Astrocyte (in vitro differentiated cells and primary cell): ENCODE results near the gene KANK4.

Source experiments
- EZH2 ChIP-seq: IDR thresholded peaks from 2 replicates; pipeline ENCODE4 v1.6.1; 2012; ENCODE audit warnings: mild to moderate bottlenecking, low read length, inconsistent platforms; ENCODE audit not compliant: insufficient read depth
- TF ChIP-seq, protein P1 (sequence below): IDR thresholded peaks from 2 replicates; pipeline ENCODE4 v1.5.1; 2011; ENCODE audit warnings: low read depth, mild to moderate bottlenecking, inconsistent platforms, low read length, moderate library complexity; ENCODE audit not compliant: insufficient read depth

DNA sequence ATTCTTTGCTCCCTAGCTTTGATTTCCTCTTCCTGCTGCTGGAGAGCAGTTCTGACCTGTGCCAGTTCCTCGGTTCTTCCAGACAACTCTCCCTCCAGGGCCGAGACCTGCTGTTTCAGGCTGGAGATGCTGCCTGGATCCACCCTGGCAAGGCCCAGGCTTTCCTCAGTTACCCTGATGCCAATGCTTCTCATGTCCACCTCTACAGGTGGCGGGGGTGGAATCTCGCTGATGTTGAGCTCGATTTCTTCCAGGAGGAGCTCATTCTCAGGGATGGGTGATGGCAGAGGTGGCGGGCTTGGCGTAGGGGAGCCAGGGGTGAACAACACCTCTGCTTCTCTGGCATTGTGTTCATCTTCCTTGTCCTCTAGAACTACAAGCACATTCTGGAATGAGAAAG lies 45.3 kb downstream of the KANK4 start:
- TF ChIP-seq, protein P1, sequence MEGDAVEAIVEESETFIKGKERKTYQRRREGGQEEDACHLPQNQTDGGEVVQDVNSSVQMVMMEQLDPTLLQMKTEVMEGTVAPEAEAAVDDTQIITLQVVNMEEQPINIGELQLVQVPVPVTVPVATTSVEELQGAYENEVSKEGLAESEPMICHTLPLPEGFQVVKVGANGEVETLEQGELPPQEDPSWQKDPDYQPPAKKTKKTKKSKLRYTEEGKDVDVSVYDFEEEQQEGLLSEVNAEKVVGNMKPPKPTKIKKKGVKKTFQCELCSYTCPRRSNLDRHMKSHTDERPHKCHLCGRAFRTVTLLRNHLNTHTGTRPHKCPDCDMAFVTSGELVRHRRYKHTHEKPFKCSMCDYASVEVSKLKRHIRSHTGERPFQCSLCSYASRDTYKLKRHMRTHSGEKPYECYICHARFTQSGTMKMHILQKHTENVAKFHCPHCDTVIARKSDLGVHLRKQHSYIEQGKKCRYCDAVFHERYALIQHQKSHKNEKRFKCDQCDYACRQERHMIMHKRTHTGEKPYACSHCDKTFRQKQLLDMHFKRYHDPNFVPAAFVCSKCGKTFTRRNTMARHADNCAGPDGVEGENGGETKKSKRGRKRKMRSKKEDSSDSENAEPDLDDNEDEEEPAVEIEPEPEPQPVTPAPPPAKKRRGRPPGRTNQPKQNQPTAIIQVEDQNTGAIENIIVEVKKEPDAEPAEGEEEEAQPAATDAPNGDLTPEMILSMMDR = no peak
- no peak for TF ChIP-seq EZH2
